DMS114 treated with DMSO at 0.1 percent for 48 hours (cell line): ENCODE measurements around the gene KLF15.

Experiments
- DNase-seq: peaks from one replicate; lab custom pipeline; 2025; ENCODE audit not compliant: unreplicated experiment; lab: John Stamatoyannopoulos, UW

The KLF15 gene

DNA sequence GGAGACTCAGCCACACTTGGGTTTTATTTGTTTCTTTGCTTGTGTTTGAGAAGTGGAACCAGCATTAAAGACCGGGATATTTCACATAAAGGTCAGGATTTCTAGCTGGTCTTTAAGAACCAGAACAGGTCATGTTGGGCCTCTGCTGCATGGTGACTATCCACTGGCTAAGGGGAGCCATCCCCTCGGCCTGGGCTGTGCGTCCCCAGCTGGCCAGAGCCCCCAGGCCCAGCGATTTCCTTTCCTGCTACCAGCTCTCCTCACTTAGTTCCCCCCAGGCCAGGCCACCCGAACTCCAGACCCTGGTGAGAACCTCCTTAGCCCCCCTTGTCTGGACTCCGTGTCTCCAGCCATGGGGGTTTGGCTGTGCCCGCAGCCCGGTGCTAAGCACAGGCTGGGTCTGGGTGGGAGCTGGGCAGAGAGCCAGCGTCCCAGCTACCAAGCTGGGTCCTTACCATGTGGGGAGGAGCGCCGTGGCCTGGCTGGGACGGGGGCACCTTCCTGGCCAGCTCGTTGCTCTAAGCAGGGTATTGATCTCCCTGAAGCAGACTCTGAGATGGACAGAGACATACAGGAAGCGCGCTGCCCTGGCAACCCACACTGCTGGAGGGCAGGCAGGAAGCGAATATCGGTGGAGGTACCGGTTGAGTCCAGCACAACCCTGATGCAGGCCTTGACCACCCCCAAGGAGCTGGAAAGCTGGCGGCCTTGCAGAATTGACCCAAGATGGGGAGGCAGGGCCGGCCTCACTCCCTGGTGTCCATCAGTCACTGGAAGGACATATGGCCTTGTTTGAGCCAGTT, 49.4 kb downstream of the KLF15 start:
- DNase-seq, result no peak

DNA sequence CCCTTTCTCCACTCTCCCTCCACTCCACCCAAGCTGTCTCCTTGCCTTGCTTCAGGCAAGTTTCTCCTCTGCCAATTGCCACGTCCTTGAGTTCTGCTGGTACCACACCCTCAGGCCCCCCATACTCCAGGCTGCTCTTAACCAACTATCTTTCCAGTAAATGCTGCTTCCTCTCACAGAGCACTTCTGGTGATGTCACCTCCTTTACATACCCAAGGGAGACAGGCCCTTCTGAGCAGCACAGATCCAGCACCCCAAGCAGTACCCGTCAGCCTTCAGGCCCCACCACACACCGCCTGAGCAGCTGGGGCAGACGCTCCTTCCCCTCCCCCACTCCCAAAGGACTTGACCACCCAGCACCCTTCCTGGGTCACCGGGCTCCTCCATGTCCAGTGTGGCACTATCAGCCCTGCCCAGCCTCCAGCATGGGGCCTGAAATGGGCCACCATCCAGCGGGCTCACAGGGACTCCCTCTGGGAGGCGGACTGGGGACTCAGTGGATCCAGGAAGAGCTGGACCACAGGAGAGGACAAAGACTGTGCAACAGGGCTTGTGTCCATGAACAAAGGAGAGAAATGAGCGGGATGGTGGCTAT, 50.2 kb downstream of the KLF15 start:
- DNase-seq, result no peak

DNA sequence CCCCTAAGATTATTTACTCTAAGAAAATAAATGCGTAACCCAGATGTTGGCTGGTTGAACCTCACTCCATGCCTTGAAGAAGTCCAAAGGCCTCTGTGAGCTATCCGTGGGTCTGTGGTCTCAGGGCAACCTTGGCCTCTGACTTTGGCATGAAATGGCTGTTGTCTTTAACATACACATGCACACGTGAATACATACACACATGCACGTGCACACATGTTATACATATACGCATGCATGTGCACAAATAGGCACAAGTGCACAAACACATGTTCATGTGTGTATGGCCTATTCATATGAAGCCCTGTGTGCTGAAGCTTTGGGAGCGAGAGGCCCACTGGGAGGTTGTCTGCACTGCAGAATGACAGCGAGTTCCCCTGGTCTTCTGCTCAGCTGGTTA, 50.8 kb downstream of the KLF15 start:
- no peak for DNase-seq

DNA sequence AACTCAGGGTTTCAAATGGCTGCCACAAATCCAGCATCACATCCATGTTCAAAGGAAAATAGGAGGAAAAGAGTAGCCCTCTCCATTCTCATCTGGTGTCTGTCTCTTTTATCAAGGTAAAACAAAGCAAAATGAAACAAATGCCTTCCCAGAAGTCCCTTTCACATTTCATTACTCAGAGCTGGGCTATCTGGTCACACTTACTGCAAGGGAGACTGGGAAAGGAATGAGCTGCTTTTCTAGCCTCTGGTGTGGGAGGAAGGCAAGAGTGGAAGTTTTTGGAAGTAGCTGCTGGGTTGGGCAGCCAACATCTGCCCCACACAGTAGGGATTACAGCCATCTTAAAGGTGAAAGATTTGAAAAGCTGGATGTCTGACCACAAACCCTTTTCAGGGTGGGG, 51.8 kb downstream of the KLF15 start:
- DNase-seq, result no peak

DNA sequence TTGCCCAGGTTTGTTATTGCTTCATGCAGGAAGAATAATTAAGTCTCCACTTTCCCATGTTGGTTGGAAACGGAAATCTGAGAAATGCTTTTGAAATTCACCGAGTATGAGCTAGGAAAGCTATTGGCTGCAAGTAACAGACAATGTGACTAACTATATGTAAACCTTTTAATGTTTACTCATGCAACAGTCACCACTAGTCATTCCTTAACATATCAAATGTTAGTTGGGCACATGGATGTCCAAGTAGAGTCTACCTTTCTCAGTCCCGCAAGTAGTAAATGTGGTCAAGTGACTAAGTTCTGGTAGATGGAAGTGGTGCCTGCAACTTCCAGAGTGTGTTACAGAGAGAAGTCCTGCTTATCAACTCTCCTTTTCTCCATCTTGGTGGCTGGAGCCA, 52.5 kb downstream of the KLF15 start:
- no peak for DNase-seq

DNA sequence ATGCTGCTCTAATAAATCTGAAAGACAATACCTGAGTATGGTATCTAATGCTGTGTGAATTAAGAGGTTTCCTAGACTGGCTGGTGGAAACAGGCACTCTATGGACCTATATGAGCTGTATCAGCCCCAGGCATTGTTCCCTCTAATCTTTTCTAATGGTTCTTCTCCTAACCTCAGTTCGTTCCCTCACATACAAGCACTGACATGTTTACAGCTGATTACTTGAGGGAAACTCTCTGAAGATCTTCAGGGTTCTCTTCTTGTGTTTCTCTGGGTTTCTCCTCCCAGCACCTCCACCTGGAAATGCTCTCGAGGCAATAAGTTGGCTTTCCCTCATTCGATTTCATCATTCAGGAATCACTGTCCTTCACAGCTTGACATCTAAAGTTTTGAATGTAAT, 52.9 kb downstream of the KLF15 start:
- DNase-seq, result no peak

DNA sequence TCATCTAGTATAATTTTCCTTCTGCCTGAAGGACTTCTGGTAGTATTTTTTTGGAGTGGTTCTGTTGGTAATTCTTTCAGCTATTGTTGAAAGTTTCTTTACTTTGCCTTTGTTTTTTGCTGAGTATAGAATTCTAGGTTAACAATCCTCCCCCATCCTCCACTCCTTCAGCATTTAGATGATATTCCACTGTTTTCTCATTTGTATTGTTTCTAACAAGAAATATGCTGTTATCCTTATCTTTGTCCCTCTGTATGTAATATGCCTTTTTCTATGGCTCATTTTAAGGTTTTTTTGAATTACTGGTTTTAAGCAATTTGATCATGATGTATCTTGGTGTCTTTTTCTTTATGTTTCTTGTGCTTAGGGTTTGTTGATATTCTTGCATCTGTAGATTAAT, 53.9 kb downstream of the KLF15 start:
- no peak for DNase-seq

DNA sequence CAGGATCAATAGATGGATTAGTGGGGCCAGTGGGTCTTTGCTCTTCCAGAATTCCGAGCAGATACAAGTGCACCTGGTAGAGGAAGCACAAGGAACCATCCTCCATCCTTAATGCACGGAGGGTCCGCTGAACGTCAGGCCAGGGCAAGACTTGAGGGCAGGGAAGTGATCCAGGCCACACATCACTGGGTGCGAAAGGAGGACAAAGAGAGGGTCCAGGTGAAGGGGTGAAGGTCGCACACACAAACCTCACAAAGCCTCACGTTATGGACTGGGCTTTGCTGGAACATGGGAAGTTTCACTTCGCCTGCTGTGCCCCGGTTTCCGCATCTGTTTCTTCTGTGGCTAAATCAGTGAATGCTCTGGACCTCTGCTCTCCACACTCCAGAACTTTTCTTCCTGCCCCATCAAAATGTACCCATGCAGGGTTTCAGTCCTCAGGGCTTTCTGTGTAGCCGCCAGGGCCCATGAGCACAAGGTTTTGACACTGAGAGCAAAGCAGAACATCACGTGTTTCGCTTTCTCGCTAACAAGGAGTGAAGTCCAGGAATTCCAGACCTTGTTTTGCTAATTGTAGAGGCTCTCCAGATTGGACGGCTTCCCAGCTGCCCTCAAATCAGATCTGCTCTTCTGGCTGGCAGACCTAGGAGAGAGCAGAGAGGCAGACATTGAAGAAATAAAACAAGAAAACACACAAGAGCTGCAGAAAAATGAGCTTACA, 56.3 kb downstream of the KLF15 start:
- no peak for DNase-seq

DNA sequence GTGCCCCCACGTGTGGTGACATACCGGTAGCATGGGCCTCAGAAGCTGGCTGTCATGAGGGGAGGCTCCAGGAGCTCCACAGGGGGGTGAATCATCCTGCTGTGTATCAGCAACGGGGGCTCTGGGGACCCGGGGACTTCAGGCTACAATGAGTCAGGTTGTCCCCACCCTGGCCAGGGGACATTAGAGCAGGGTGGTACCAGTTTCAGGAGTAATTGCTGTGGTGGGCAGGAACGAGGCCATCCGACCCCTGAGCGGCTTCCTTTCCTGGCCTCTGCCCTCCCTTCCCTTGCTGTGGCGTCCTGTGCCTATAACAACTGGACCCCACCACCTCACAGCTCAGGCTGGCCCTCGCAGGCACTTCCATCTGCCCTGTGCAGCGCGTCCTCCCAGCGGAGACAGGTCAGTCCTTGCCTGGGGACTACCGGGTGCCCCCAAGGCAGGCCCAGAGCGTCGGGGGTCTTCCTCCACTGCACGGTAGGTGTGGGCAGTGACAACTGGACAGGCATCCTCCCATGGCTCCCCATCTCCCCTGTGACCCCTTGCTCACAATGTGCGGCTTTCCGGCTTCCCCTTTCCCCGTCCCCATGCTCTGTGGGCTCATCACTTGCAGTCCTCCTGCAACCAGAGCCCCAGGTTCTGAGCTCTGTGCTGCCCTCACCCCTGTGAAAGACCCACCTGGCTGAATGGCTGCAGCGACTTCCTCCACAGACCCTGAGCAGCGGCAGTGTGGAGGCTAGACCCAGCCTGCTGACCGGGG, 57.0 kb downstream of the KLF15 start:
- no peak for DNase-seq

DNA sequence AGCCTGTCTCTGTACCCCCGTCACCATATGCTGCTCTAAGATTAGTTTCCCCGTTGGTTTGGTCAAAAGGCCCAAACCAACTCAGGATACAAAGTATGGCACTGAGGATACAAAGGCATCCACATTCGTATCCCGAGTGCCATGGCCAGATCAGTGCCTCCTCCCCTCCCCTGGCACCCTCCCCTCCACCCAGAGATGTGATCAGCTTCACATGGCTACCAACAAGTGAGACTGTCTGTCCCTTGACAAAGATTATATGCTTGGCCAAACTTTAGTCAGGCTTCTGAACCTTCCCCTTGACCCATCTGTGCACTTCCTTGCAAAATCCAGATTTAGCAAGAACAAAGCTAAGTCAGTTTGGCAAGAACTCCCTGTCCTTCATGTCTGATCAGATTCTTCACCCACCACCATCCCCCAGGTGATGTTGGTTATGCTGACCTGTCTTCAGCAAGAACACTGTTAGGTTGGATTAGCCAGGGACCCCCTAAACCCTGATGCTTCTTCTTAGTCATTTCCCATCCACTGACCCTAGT, 61.7 kb downstream of the KLF15 start:
- DNase-seq, result no peak

DNA sequence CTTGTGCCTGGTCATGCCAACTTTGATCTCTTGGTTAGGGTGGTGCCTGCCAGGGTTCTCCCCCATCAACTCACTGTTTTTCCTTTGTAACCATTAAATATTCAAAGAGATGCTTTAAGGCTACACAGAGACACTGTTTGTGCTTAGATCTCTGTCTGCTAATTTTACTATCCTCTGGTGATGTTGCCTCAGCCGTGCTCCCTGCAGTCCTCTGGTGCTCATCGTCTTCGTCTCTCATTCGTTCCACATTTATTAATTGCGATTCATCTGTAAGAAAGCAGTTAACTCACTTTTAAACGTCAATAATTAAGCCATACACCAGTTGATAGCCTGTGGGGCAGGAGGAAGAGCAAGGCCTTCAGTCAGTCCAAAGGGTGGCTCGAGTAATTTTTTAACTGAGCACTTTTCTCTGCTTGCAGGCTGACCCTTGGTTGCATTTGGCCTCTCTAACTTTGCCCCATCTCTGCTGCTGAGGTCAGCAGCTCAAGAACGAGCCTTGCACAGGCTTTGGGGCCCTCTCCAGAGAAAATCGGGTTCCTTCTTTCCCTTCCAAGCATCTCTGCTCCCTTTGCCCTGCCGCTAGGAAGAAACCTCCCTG, 62.9 kb downstream of the KLF15 start:
- no peak for DNase-seq

DNA sequence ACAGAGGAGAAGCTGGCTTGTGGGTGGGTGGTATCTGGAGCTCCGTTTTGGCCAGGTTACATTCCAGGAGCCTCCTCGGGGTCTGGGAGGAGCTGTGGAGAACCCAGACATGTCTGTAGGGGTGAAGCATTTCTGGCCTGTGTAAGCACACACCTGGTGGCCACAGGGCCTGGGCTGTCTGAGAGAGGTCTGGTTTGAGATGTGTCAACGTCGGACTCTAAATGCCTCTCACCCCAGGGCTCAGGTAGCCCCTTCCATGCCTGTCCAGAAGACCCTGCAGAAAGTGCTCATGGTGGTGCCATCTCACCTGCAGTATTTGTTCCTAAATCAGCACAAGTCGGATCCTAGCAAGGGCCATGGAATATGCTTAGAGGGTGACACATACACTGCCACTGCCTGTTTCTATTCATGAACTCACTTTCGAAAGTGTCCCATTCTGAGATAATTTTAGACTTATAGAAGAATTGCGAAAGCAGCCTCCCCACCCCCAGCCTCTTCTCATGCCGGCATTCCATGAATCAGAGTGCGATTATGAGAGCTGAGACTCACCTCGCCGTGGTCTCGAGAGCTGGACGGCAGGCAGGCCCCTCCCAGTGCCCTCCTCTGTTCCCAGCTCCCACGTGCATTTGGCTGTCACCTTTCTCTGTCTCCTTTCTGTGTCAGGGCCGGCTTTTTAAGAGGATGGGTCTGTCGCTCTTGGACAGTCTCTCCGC, 63.7 kb downstream of the KLF15 start:
- no peak for DNase-seq
